Thoracic aorta (tissue), 2 donors: ENCODE results near the gene CD2BP2. TPM values are rescaled to one million over a fixed set of nuclear protein-coding genes. Genes with fewer than 3 reads are reported as not detected.

Experiments
- ATAC-seq: fragments of 150-250 bp; one replicate; pipeline ENCODE4 v1.8.0; 2017; ENCODE audit warnings: low read depth; ENCODE audit not compliant: insufficient number of reproducible peaks, low FRiP score
- DNase-seq: peaks from one replicate; pipeline ENCODE4 v3.0.0-alpha.2; 2020; ENCODE audit warnings: low spot score
- H3K27ac ChIP-seq, 2 donors: fragments of 200-600 bp; sonication (generic); 1 replicate in 1 of 2; 2 replicates in 1 of 2; pipeline ENCODE4 v1.5.1; 2016; ENCODE audit warnings: mild to moderate bottlenecking in 2 of 2, moderate library complexity in 2 of 2
- H3K27me3 ChIP-seq: fragments of 200-600 bp; sonication (generic); replicated peaks from 2 replicates; pipeline ENCODE4 v1.6.0; 2016; ENCODE audit warnings: mild to moderate bottlenecking; ENCODE audit not compliant: insufficient read depth
- H3K36me3 ChIP-seq: fragments of 200-600 bp; sonication (generic); one replicate; pipeline ENCODE4 v1.5.1; 2016
- H3K4me1 ChIP-seq, 2 donors: fragments of 200-600 bp; sonication (generic); 1 replicate in 1 of 2; 2 replicates in 1 of 2; pipeline versions ENCODE4 v1.5.1 to v1.6.0; 2016; ENCODE audit warnings: low read depth in 2 of 2, mild to moderate bottlenecking in 1 of 2; ENCODE audit not compliant: control insufficient read depth in 1 of 2
- H3K4me3 ChIP-seq: fragments of 200-600 bp; sonication (generic); 2 replicates; pipeline ENCODE4 v1.5.1; 2016; ENCODE audit warnings: mild to moderate bottlenecking
- H3K9me3 ChIP-seq: fragments of 200-600 bp; sonication (generic); 2 replicates; pipeline ENCODE4 v1.5.1; 2016
- total RNA-seq, 2 donors: library from RNA; depleted of rRNA; stranded (reverse); fragments of >200 nt; gene quantifications; one replicate each; pipeline versions ENCODE4 v1.1.0 to v1.2.3, GENCODE V29; 2016
- TF ChIP-seq, protein P1 (sequence below): fragments of 200-600 bp; sonication (generic); IDR thresholded peaks from one replicate; pipeline ENCODE4 v1.5.1; 2019; ENCODE audit warnings: antibody characterized with exemption

CD2BP2 gene
- total RNA-seq, 2 donors from 2014 or later: 31.4 to 52.0 TPM

GRCh38 chr16:30377050-30377811 lies 22.1 kb upstream of the CD2BP2 start:
- no peaks in the 10 kb centered on the region for H3K27me3 ChIP-seq
- peak overlapping the region; percentile 96 for H3K4me3 ChIP-seq
- H3K36me3 ChIP-seq: no peaks in the 10 kb centered on the region
- peak overlapping the region; percentile 100 for H3K27ac ChIP-seq
- H3K4me1 ChIP-seq: peaks cover 7 to 19% of the 10 kb centered on the region in 2 donors
- no peaks in the 10 kb centered on the region for H3K9me3 ChIP-seq
- ATAC-seq: no peak
- no peak for DNase-seq
- TF ChIP-seq, protein P1, sequence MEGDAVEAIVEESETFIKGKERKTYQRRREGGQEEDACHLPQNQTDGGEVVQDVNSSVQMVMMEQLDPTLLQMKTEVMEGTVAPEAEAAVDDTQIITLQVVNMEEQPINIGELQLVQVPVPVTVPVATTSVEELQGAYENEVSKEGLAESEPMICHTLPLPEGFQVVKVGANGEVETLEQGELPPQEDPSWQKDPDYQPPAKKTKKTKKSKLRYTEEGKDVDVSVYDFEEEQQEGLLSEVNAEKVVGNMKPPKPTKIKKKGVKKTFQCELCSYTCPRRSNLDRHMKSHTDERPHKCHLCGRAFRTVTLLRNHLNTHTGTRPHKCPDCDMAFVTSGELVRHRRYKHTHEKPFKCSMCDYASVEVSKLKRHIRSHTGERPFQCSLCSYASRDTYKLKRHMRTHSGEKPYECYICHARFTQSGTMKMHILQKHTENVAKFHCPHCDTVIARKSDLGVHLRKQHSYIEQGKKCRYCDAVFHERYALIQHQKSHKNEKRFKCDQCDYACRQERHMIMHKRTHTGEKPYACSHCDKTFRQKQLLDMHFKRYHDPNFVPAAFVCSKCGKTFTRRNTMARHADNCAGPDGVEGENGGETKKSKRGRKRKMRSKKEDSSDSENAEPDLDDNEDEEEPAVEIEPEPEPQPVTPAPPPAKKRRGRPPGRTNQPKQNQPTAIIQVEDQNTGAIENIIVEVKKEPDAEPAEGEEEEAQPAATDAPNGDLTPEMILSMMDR: no peak

- Histone ChIP-seq H3K36me3 (no peaks in the 10 kb centered on the region), H3K27ac (peak overlapping the region; percentile 100), H3K4me1 (peaks cover 7 to 21% of the 10 kb centered on the region in 2 donors), H3K9me3 (no peaks in the 10 kb centered on the region), H3K4me3 (no peak overlapping the region), H3K27me3 (no peaks in the 10 kb centered on the region)
- ATAC-seq (no peak), DNase-seq (no peak)
- TF ChIP-seq, protein P1: no peak
Observed at GRCh38 chr16:30376461-30376902, 21.4 kb upstream of the CD2BP2 start.

GRCh38 chr16:30375864-30376263 lies 20.8 kb upstream of the CD2BP2 start:
- DNase-seq (no peak), ATAC-seq (no peak)
- Histone ChIP-seq H3K36me3 (no peaks in the 10 kb centered on the region), H3K9me3 (no peaks in the 10 kb centered on the region), H3K27ac (no peak overlapping the region), H3K27me3 (no peaks in the 10 kb centered on the region), H3K4me3 (no peak overlapping the region), H3K4me1 (peaks cover 7 to 24% of the 10 kb centered on the region in 2 donors)
- TF ChIP-seq, protein P1: no peak

DNA sequence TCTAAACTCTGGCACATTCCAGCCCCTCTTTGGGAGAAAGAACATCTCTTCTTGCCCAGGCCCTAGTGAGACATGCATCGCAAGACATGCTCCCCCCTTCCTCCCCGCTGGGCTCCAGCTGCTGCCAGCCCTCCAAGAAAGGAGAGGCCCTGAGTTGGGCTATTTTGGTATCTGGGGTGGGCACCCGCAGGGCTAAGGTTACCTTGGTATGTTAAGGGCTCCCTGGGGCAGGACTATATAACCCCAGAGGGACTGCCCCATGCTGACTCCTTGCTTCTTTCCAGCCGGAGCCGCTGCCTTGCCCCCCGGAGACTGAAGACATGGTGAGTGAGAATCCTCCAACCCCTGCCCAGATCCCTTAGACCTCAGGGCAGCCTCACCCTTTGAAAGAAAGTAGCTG lies 19.4 kb upstream of the CD2BP2 start, which contains the start of gene MYL11:
MYL11 (plus strand) TSS at position 265 of the 400 bp plus-strand sequence; CDS start at position 321, 56 bp downstream.
- no peak within 1 kb of the TSS for H3K27ac ChIP-seq
- ATAC-seq: no peak
- DNase-seq: no peak
- H3K27me3 ChIP-seq: no peaks in the 10 kb centered on the region
- no peaks in the 10 kb centered on the region for H3K36me3 ChIP-seq
- TF ChIP-seq, protein P1: no peak
- peaks cover 7 to 20% of the 10 kb centered on the region in 2 donors for H3K4me1 ChIP-seq
- H3K9me3 ChIP-seq: no peaks in the 10 kb centered on the region
- H3K4me3 ChIP-seq: no peak within 1 kb of the TSS

GRCh38 chr16:30372725-30373124 lies 17.6 kb upstream of the CD2BP2 start:
- DNase-seq (no peak), ATAC-seq (no peak)
- TF ChIP-seq, protein P1: no peak
- Histone ChIP-seq H3K36me3 (no peaks in the 10 kb centered on the region), H3K27me3 (no peaks in the 10 kb centered on the region), H3K27ac (no peak overlapping the region), H3K9me3 (no peaks in the 10 kb centered on the region), H3K4me1 (peaks cover 15 to 21% of the 10 kb centered on the region in 2 donors), H3K4me3 (no peak overlapping the region)
